Kidney (tissue), 14 donors: Measurements from ENCODE around the gene B4GALT6. TPM values are rescaled to one million over a fixed set of nuclear protein-coding genes. Genes with fewer than 3 reads are reported as not detected.

Source experiments
- DNase-seq, 5 donors: peaks; one replicate each; pipeline ENCODE4 v3.0.0-alpha.2; 2013 to 2020
- FAIRE-seq: peaks from 2 replicates; lab custom pipeline; 2012; peaks lifted over from hg19 to GRCh38; lab: Jason Lieb, UNC
- H3K27ac ChIP-seq, 2 donors: one replicate each; pipeline ENCODE4 v1.7.0; 2013; ENCODE audit warnings: low read depth in 2 of 2, low read length in 2 of 2, inconsistent platforms in 1 of 2
- H3K27me3 ChIP-seq: one replicate; pipeline ENCODE4 v1.7.1; 2013; ENCODE audit warnings: low read length, inconsistent platforms; ENCODE audit not compliant: control insufficient read depth, insufficient read depth
- H3K36me3 ChIP-seq, 3 donors: one replicate each; pipeline versions ENCODE4 v1.7.0 to v1.7.1; 2013; ENCODE audit warnings: low read length in 3 of 3, control low read depth in 1 of 3, inconsistent platforms in 1 of 3; ENCODE audit not compliant: insufficient read depth in 3 of 3, control insufficient read depth in 2 of 3
- H3K4me1 ChIP-seq, 3 donors: one replicate each; pipeline versions ENCODE4 v1.7.0 to v1.7.1; 2013; ENCODE audit warnings: low read length in 3 of 3, inconsistent platforms in 1 of 3, low read depth in 1 of 3; ENCODE audit not compliant: control insufficient read depth in 2 of 3, insufficient read depth in 2 of 3
- H3K4me3 ChIP-seq, 3 donors: one replicate each; pipeline versions ENCODE4 v1.7.0 to v1.8.1; 2013; ENCODE audit warnings: low read length in 3 of 3, control low read depth in 1 of 3, inconsistent platforms in 1 of 3
- H3K9ac ChIP-seq, 3 donors: one replicate each; pipeline versions ENCODE4 v1.7.0 to v1.7.1; 2013; ENCODE audit warnings: low read length in 3 of 3, control low read depth in 1 of 3, inconsistent platforms in 1 of 3
- H3K9me3 ChIP-seq, 3 donors: one replicate each; pipeline versions ENCODE4 v1.7.0 to v1.7.1; 2013; ENCODE audit warnings: low read length in 3 of 3, control low read depth in 1 of 3, inconsistent platforms in 1 of 3; ENCODE audit not compliant: control insufficient read depth in 2 of 3, insufficient read depth in 1 of 3
- CTCF ChIP-seq: IDR thresholded peaks from 3 replicates; pipeline ENCODE4 v1.5.1; 2012; ENCODE audit warnings: mild to moderate bottlenecking, moderate library complexity, borderline replicate concordance; ENCODE audit not compliant: insufficient read depth; ENCODE audit errors: extremely low read depth
- intact Hi-C: fragments of 100-400 bp; cut with DNase I; formaldehyde crosslinking; loops from one replicate; pipeline ENCODE4 v1.11.1; 2022
- polyA plus RNA-seq: library from polyadenylated mRNA; stranded (reverse); fragments of 350-450 nt; fragmentation: Illumina TruSeq; extraction: RNeasy Lipid Tissue Mini Kit (QIAGEN cat#74804); gene quantifications from one replicate; pipeline ENCODE4 v1.2.3, GENCODE V29; 2014; ENCODE audit warnings: low read depth, low replicate concordance; ENCODE audit not compliant: insufficient read depth
- total RNA-seq: library from RNA; stranded (reverse); fragmentation: NEBNext Ultra II Directional; extraction: Animal tissue kit (Norgen Biotek cat#: 25700); gene quantifications from one replicate; pipeline ENCODE4 v1.2.1, GENCODE V29; 2021
- donor health status: control.
- donor health status: control.
- donor health status: control.
- donor health status: control.
- donor health status: control.
- donor health status: DM: yes; HTN: yes; CAD: no.
- donor health status: Normal renal cell carcinoma (clear cell type).

Gene B4GALT6
- total and polyA plus RNA-seq, 2 donors from 2014 or later = 2.1 to 4.2 TPM

- Histone ChIP-seq H3K27me3 (no peaks in the 10 kb centered on the region), H3K9ac (no peak overlapping the region), H3K9me3 (no peaks in the 10 kb centered on the region), H3K4me1 (no peaks in the 10 kb centered on the region), H3K36me3 (no peaks in the 10 kb centered on the region), H3K27ac (no peak overlapping the region), H3K4me3 (no peak overlapping the region)
- no peak for DNase-seq
- no peak for TF ChIP-seq CTCF
- no peak for FAIRE-seq
- intact Hi-C loops = no loop called here
Measured at GRCh38 chr18:31631526-31631925, 52.9 kb downstream of the B4GALT6 start.

GRCh38 chr18:31630549-31630948, 53.8 kb downstream of the B4GALT6 start:
- no peak for FAIRE-seq
- Histone ChIP-seq H3K4me3 (no peak overlapping the region), H3K9ac (no peak overlapping the region), H3K27me3 (no peaks in the 10 kb centered on the region), H3K4me1 (no peaks in the 10 kb centered on the region), H3K9me3 (no peaks in the 10 kb centered on the region), H3K36me3 (no peaks in the 10 kb centered on the region), H3K27ac (no peak overlapping the region)
- no peak for TF ChIP-seq CTCF
- intact Hi-C loops = no loop called here
- no peak for DNase-seq

- Histone ChIP-seq H3K27ac (no peak overlapping the region), H3K4me3 (no peak overlapping the region), H3K9ac (no peak overlapping the region), H3K9me3 (no peaks in the 10 kb centered on the region), H3K27me3 (no peaks in the 10 kb centered on the region), H3K36me3 (no peaks in the 10 kb centered on the region), H3K4me1 (no peaks in the 10 kb centered on the region)
- DNase-seq (no peak), FAIRE-seq (no peak)
- intact Hi-C loops = no loop called here
- no peak for TF ChIP-seq CTCF
Measured at GRCh38 chr18:31626409-31626808, 58.0 kb downstream of the B4GALT6 start.
